Breast epithelium (tissue), 3 donors: ENCODE results near the gene ANKRD39.

Experiments used
- CTCF ChIP-seq, 3 donors: fragments of 450-650 bp; IDR thresholded peaks; one replicate each; pipeline ENCODE4 v1.5.1; 2016 to 2017; ENCODE audit warnings: antibody characterized with exemption in 3 of 3, mild to moderate bottlenecking in 3 of 3, moderate library complexity in 3 of 3
- POLR2A ChIP-seq: fragments of 450-650 bp; IDR thresholded peaks from one replicate; pipeline ENCODE4 v1.6.1; 2016; ENCODE audit warnings: antibody characterized with exemption, mild to moderate bottlenecking, moderate library complexity

GRCh38 chr2:96839293-96839874 is 18.4 kb downstream of the ANKRD39 start:
- no peak for TF ChIP-seq CTCF (IDR thresholded peaks at IDR 0.05)
- TF ChIP-seq POLR2A = no peak
